GM21717 (cell line): ENCODE data around the gene GP1BB.

Experiments used
- ATAC-seq: cut with Tn5 transposase; IDR thresholded peaks from one replicate; pipeline ENCODE4 v1.9.1; 2021; ENCODE audit warnings: mild to moderate bottlenecking, moderate library complexity; ENCODE audit not compliant: unreplicated experiment

Gene GP1BB

GRCh38 chr22:19754701-19755144 is 31.4 kb downstream of the GP1BB start:
- ATAC-seq, result no peak

- ATAC-seq, result no peak
Observed at GRCh38 chr22:19755145-19755710, 31.9 kb downstream of the GP1BB start.

- ATAC-seq, result no peak
Observed at GRCh38 chr22:19755722-19756287, 32.5 kb downstream of the GP1BB start.

- ATAC-seq, result no peak
Observed at GRCh38 chr22:19756288-19757128, 33.2 kb downstream of the GP1BB start.

GRCh38 chr22:19757140-19757984 is 34.0 kb downstream of the GP1BB start:
- no peak for ATAC-seq

GRCh38 chr22:19757985-19758895 is 34.9 kb downstream of the GP1BB start:
- ATAC-seq, result no peak

GRCh38 chr22:19758896-19759426 is 35.6 kb downstream of the GP1BB start:
- no peak for ATAC-seq

- no peak for ATAC-seq
Observed at GRCh38 chr22:19759427-19760057, 36.2 kb downstream of the GP1BB start.

GRCh38 chr22:19760058-19760950 is 37.0 kb downstream of the GP1BB start, which contains the start of gene TBX1:
Gene TBX1, plus strand, starts transcription at chr22:19760778. Its CDS starts 66 bp downstream, at chr22:19760844.
- no peak for ATAC-seq

- no peak for ATAC-seq
Observed at GRCh38 chr22:19760951-19761724, 37.8 kb downstream of the GP1BB start.

GRCh38 chr22:19761725-19762567 is 38.6 kb downstream of the GP1BB start:
- no peak for ATAC-seq

GRCh38 chr22:19762568-19763457 is 39.5 kb downstream of the GP1BB start:
- no peak for ATAC-seq

- no peak for ATAC-seq
Observed at GRCh38 chr22:19763458-19764298, 40.3 kb downstream of the GP1BB start.

- no peak for ATAC-seq
Observed at GRCh38 chr22:19764299-19764593, 40.9 kb downstream of the GP1BB start.
